HG03039 (cell line): Measurements from ENCODE around the gene SH3BP2.

ENCODE experiments used
- ATAC-seq: cut with Tn5 transposase; IDR thresholded peaks from one replicate; pipeline ENCODE4 v1.9.1; 2021; ENCODE audit warnings: mild to moderate bottlenecking, moderate library complexity; ENCODE audit not compliant: unreplicated experiment

Gene SH3BP2

GRCh38 chr4:2790583-2791517 is 2.0 kb upstream of the SH3BP2 start:
- ATAC-seq: no peak

- no peak for ATAC-seq
Measured at GRCh38 chr4:2791518-2792395, 1.1 kb upstream of the SH3BP2 start.

DNA sequence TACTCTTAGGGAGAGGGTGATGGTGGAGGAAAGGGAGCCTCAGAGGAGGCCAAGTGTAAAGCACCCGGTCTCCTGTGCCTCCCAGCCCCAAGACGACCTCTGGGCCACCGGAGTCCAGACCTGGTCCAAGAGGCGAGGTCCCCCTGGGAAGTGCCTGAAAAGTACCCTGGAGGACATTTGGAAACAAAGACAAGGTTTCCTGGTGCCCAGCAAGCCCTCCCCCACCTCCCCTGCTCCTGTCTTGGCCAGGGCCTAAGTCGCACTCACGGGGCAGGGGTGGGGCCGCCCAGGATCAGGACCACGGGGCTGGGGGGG is 532 bp upstream of the SH3BP2 start:
- ATAC-seq: no peak

- ATAC-seq: no peak
Measured at GRCh38 chr4:2793586-2794485, 951 bp downstream of the SH3BP2 start.

DNA sequence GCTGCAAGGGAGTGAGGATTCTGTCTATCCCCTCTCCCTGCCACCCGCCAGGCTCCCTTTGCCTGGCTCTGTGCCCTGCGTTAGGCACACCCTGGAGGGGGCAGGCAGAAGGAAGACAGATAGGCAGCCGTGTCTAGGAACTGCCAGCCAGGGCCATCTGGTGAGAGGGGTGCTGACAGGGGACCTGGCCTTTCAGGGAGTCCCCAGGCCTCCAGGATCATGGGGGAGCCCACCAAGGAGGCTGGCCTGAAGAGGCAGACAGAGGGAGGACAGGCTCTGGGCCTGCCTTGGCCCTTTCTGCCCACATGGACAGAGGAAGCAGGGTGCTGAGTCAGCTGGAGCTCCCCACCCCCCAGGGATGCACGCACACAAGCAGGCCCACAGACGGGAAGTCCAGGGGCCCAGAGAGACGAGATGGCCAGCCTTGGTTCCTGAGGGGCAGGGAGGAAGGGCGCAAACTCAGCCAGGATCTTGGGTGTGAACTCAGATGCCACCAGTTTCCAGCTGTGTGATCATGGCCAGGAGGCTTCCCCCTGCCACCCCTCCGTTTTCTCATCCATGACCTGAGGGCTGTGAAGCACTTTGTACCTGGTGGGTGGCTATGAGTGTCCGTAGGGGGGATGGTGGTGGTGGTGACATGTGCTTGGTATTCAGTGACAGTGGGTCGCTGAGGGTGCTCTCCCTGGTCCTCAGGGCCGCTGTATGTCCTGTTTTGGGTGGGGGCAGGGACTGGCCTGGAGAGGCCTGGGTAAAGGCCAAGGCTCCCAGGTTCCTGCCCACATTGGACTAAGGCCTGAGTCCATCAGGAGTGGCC is 1.8 kb downstream of the SH3BP2 start:
- ATAC-seq: no peak

GRCh38 chr4:2795300-2795892 is 2.5 kb downstream of the SH3BP2 start:
- ATAC-seq: no peak

DNA sequence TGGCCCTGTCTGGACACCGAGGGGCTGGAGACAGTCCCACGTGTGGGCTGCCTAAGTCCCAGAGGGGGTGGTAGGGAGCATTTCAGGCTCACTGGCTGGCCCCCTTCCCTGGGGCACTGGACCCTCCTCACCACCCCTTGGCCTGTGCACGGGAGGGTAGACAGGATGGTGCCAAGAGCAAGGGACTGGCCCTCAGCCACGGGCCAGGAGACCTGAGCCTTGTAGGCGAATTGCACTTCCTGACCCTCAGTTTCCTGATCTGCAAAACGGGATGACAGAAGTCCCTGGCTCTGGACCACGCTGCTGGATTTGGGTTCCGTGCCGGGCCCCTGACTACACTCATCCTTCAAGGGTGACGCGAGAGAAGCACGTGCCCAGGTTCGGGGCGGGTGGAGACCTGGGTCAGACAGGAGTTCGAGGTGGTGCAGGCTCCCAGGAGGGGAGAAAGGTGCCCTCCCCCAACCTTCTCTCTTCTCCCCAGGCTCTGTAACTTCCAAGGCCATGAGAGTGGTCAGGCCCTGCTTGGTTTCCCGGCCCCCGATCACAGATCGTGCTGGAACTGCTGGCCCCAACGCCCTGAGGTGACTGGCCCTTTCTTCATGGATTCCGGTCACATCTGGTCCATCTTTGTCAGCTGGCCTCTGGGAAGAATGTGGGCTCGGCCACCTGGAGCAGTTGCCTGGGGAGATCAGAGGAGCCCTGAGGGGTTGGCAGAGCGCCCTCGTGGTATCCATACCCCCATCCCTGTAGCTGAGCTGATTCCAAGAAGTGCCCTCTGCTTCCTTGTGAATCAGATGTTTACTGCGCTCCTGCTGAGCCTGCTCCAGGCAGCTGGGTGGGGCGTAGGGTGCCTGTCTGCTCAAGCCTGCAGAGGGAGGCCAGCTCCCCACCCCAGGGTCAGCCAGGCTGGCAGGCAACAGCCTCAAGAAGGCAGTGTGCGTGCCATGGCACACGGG is 3.3 kb downstream of the SH3BP2 start:
- no peak for ATAC-seq

GRCh38 chr4:2796849-2797544 is 4.1 kb downstream of the SH3BP2 start:
- ATAC-seq: no peak

DNA sequence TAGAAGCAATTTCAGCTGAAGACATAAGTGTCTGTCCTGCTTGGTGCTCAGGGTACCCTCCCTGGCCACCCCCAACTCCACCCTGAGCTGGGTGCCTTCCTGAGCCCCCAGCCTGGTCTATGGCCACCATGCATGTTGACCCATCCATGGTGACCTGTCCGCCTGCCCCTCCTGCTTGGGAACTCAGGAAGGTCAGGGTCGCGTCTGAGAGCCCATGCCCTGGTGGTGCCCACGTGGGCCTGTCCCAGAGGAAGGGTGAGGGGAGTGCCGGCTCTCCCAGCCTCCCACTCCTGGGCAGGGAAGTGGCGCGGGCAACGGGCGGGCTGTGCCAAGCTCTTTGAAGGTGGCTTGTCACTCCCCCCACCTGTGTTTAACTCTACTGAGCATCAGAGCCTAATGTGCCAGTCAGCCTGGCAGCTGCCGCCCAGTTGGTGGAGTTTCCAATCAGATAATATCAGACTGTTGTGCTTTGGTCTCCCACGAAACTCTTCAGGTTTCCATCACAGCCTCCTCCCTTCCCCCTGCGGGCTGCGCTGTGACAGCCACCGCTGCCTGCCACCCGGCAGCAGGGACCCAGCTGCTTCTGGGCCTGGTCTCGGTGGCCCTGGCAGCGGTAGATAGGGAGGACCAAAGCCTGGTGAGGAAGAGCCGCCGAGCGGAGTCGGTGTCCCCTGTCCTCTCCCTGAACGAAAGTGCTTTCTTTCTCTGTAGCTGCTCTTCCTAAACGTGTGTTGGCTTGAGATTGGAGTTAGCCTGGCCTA is 4.8 kb downstream of the SH3BP2 start:
- no peak for ATAC-seq

DNA sequence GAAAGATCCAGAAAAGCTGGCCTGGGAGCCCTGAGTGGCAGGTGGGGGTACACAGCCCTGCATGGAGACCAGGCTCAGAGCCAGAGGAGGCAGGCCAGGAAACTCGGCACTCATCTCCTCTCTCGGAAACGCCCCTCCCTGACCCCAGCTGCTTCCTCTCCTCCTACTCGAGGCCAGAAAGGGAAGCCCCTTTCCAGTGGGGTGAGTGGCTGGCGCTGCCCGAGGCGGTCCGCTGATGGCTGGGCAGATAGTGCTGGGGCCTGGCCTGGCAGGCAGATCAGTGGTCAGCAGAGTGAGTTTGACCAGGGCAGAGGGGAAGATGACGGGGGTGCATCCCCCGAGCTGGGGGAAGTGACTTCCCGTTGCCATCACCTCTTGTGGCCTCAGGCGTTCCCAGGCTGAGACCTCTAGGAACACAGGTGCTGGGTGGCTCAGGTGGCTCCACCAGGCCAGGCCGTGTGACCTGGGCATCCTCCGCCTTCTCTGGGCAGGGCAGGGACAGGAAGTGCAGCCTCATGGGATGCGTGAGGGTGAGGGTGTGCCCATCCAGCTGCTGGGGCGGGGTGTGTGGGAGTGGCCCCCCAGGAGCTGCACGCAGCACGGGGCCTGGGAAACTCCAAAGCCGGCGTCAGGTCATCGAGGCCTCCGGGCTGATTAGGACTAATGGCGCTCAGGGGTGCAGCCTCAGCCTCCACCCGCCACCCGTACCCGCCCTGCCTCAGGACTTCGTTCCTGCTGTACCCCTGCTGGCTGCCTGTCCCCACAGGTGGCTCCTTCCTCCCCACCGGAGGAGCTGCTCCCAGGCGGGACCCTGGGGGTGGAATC is 5.7 kb downstream of the SH3BP2 start:
- no peak for ATAC-seq

GRCh38 chr4:2799224-2799911 is 6.5 kb downstream of the SH3BP2 start:
- ATAC-seq: no peak

DNA sequence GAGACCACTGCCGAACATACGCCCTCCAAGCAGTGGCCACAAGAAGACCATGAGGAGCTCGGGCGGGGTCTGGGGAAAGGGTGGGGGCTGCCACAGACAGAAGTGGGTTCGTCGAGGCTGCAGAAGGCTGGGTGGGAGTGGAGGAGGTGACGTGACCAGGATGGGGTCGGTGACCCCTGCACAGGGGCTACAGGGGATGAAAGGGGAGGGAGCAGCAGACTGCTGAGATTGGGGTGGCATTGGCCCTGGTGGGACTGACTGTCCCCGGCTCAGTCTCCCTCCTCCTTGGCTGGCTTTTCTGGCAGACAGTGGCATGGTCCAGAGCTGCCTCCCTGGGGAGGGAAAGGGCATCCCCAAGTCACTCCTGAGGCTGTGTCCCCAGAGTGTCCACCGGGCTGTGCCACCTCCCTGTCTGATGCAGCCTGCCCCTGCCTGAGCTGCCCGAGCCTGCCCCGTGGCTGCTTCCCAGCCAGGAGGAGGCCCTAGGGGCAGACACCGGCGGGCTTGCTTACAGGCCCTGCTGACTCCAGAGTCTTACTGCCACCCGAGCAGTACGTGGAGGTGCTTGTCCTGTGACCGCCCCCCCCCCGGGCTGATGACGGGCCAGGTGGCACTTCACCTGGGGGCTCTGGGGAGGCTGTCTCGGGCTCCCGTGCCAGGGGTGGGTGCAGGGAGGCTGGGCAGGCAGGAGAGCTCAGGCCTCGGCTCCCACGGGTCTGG is 7.2 kb downstream of the SH3BP2 start:
- no peak for ATAC-seq

DNA sequence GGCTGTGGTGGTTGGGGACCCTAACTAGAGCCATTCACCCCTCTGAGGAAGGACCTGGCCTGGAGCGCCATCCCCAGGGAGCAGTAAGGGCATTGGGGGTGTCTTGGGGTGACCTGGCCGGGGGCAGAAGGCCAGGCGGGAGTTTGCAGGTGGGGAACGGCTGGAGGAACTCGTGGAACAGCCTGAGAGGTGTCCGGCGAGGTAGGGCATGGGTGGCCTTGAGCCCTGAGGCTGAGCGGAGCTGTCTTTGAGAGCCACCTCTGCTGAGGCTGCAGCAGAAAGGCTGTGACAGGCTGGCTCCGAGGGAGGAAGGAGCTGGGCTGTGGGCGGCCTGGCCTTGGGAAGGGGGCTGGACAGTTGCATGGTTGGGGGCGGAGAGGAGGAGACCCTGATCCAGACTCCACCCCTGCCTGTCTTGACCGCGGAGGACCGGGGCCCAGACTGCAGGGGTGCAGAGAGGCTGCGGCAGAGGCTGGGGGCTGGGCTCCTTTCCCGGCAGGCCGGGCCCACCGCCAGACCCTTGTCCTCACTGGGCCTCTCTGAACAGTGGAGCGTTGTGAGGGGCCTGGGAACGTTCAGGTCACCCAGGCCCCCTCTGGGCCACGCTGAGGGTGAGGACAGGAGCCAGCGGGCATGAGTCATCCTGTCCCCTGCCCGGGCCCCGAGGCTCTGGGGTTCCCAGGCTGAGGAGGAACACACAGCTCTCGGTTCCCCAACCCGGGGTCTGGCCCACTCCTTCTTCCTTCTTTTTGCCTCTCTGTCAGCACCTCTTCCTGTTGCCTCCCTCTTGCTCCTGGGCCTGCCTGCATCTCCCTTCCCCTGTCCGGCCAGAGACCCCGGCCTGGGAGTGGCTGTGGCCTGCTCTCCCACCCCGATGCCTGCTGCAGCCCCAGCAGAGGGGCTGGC is 8.1 kb downstream of the SH3BP2 start:
- no peak for ATAC-seq
